A549 treated with Mapracorat at 1 μM for 4 hours (cell line): ENCODE measurements around the gene UBAP1. TPM values are rescaled to one million over a fixed set of nuclear protein-coding genes. Genes with fewer than 3 reads are reported as not detected.

ENCODE experiments used
- total RNA-seq: library from RNA; stranded (reverse); fragments of 200-300 nt; extraction: Qiagen RNA extraction; gene quantifications from 5 replicates; pipeline ENCODE4 v1.2.3, GENCODE V29; 2022

The UBAP1 gene
- total RNA-seq, result 45.8 to 53.4 TPM (median 48.7 TPM) in 5 replicates

GRCh38 chr9:34178436-34179212, at the start of gene UBAP1:
UBAP1 (plus strand) TSS chr9:34179043; CDS start chr9:34220915, 41,872 bp downstream.

Other genes starting within 250 kb of the UBAP1 start
- gene UBAP2, start 130.2 kb upstream of the UBAP1 start, total RNA-seq, result 38.2 to 45.6 TPM (median 43.1 TPM) in 5 replicates
- 34.1 to 42.4 TPM (median 39.2 TPM) in 5 replicates for gene DCAF12, start 52.3 kb upstream of the UBAP1 start, total RNA-seq
- 2.7 to 3.7 TPM (median 3.4 TPM) in 5 replicates for gene KIF24, start 150.2 kb downstream of the UBAP1 start, total RNA-seq
- 22.5 to 26.7 TPM (median 25.4 TPM) in 5 replicates for gene NUDT2, start 150.5 kb downstream of the UBAP1 start, total RNA-seq
- gene MYORG, start 197.9 kb downstream of the UBAP1 start, total RNA-seq, result 4.1 to 6.9 TPM (median 6.3 TPM) in 5 replicates